Glutamatergic neuron (in vitro differentiated cells): ENCODE data around the gene GGA1. TPM values are rescaled to one million over a fixed set of nuclear protein-coding genes. Genes with fewer than 3 reads are reported as not detected.

Source experiments
- DNase-seq: peaks from one replicate; pipeline ENCODE4 v3.0.0; 2022
- H3K27ac Mint-ChIP-seq: one replicate; pipeline ENCODE4 v1.8.0; 2020; ENCODE audit warnings: mild to moderate bottlenecking, mixed read lengths, inconsistent platforms; ENCODE audit not compliant: unreplicated experiment
- H3K27me3 Mint-ChIP-seq: one replicate; pipeline ENCODE4 v1.8.0; 2020; ENCODE audit warnings: mild to moderate bottlenecking, moderate library complexity, mixed read lengths, inconsistent platforms; ENCODE audit not compliant: unreplicated experiment
- H3K36me3 Mint-ChIP-seq: one replicate; pipeline ENCODE4 v1.8.0; 2020; ENCODE audit warnings: mild to moderate bottlenecking, mixed read lengths, inconsistent platforms; ENCODE audit not compliant: unreplicated experiment
- H3K4me1 Mint-ChIP-seq: one replicate; pipeline ENCODE4 v1.8.0; 2020; ENCODE audit warnings: mild to moderate bottlenecking, low read depth, mixed read lengths, inconsistent platforms; ENCODE audit not compliant: unreplicated experiment
- H3K4me3 Mint-ChIP-seq: one replicate; pipeline ENCODE4 v1.8.0; 2020; ENCODE audit warnings: mild to moderate bottlenecking, mixed read lengths, inconsistent platforms; ENCODE audit not compliant: unreplicated experiment
- H3K9me3 Mint-ChIP-seq: one replicate; pipeline ENCODE4 v1.8.0; 2020; ENCODE audit warnings: mild to moderate bottlenecking, moderate library complexity, mixed read lengths, inconsistent platforms; ENCODE audit not compliant: unreplicated experiment
- long read RNA-seq: library from polyadenylated mRNA; unstranded; transcript quantifications from one replicate; pipeline ENCODE4 v2.0.0, GENCODE V29; 2020; ENCODE audit not compliant: unreplicated experiment
- total RNA-seq: library from RNA; stranded (reverse); fragmentation: NEBNext Ultra II Directional; extraction: Animal tissue kit (Norgen Biotek cat#: 25700); gene quantifications from one replicate; pipeline ENCODE4 v1.2.1, GENCODE V29; 2021; ENCODE audit not compliant: unreplicated experiment
- TF ChIP-seq, protein P1 (sequence below): fragments of 200-600 bp; sonication (generic); IDR thresholded peaks from one replicate; pipeline ENCODE4 v1.5.0; 2021; ENCODE audit not compliant: partially characterized antibody, unreplicated experiment

The GGA1 gene, protein sequence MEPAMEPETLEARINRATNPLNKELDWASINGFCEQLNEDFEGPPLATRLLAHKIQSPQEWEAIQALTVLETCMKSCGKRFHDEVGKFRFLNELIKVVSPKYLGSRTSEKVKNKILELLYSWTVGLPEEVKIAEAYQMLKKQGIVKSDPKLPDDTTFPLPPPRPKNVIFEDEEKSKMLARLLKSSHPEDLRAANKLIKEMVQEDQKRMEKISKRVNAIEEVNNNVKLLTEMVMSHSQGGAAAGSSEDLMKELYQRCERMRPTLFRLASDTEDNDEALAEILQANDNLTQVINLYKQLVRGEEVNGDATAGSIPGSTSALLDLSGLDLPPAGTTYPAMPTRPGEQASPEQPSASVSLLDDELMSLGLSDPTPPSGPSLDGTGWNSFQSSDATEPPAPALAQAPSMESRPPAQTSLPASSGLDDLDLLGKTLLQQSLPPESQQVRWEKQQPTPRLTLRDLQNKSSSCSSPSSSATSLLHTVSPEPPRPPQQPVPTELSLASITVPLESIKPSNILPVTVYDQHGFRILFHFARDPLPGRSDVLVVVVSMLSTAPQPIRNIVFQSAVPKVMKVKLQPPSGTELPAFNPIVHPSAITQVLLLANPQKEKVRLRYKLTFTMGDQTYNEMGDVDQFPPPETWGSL
- 104 TPM for total RNA-seq
- long read RNA-seq, transcript GGA1-222 (3 exons, 1,384 nt): major isoform, 9 of 27 reads
- long read RNA-seq, transcript GGA1-203 (17 exons, 3,159 nt): minor isoform, 6 of 27 reads
- long read RNA-seq, partial matches to known transcripts: 3 of 27 reads
- long read RNA-seq, other reads (novel, unspliced or antisense): 7 of 27 reads

DNA sequence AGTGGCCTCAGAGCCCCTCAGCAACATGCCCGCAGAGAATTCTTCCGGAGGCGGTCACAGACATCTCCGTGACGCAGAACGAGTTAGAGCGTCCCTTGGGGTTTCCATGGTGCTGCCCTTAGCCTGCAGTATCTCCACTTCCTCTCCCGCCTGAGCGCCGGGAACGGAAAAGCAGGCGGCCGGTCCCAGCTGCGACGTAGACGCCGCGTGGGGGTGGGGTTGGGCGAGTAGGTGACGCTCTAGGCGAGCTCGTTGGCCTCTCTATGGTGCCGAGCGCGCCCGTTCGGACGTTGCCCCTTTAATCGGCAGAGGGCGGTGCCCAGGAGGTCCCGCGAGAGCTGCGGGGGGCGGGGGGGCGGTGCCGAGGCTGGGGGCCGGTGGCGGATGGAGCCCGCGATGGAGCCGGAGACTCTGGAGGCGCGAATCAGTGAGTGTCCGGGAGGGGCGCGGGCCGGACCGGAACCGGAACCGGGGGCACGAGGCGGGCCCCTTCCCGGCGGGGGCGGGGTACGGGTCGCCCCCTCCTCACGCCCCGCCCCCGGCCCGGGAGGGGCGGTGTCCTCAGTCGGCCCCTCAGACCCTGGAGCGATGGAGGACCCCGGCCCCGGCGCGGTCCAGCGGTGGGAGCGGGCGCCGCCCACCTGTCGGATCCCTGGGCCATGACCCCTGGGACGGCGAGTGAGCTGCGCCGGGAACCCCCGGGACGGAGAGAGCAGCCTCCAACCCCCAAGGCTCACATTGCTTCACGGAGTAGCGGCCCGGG, at the start of gene GGA1:
Gene GGA1, plus strand, starts transcription at position 358 of the 763 bp plus-strand sequence. Its CDS starts 27 bp downstream, at position 385.
- Mint-ChIP-seq H3K27ac (peak within 1 kb of the TSS; percentile 99), H3K4me1 (peaks cover 7% of the 10 kb centered on the region)

GRCh38 chr22:37559521-37559900, 49.1 kb upstream of the GGA1 start:
- Mint-ChIP-seq H3K27me3 (peaks cover 14% of the 10 kb centered on the region), H3K4me3 (peak overlapping the region; percentile 57), H3K9me3 (peaks cover 7% of the 10 kb centered on the region), H3K4me1 (peaks cover 3% of the 10 kb centered on the region), H3K36me3 (no peaks in the 10 kb centered on the region), H3K27ac (no peak overlapping the region)
- TF ChIP-seq, protein P1, sequence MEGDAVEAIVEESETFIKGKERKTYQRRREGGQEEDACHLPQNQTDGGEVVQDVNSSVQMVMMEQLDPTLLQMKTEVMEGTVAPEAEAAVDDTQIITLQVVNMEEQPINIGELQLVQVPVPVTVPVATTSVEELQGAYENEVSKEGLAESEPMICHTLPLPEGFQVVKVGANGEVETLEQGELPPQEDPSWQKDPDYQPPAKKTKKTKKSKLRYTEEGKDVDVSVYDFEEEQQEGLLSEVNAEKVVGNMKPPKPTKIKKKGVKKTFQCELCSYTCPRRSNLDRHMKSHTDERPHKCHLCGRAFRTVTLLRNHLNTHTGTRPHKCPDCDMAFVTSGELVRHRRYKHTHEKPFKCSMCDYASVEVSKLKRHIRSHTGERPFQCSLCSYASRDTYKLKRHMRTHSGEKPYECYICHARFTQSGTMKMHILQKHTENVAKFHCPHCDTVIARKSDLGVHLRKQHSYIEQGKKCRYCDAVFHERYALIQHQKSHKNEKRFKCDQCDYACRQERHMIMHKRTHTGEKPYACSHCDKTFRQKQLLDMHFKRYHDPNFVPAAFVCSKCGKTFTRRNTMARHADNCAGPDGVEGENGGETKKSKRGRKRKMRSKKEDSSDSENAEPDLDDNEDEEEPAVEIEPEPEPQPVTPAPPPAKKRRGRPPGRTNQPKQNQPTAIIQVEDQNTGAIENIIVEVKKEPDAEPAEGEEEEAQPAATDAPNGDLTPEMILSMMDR: no peak
- DNase-seq: no peak

More for the DNA sequence above, at the start of gene GGA1:
- TF ChIP-seq, protein P1: no peak
- Mint-ChIP-seq H3K4me3 (peak within 1 kb of the TSS; percentile 98), H3K27me3 (peaks cover 11% of the 10 kb centered on the region), H3K36me3 (no peaks in the 10 kb centered on the region), H3K9me3 (peaks cover 10% of the 10 kb centered on the region)
- DNase-seq: peak; percentile 91

GRCh38 chr22:37559901-37560607, 48.6 kb upstream of the GGA1 start, which contains the start of gene CDC42EP1:
CDC42EP1 (plus strand) TSS chr22:37560480; CDS start chr22:37566350, 5,870 bp downstream.
- DNase-seq: no peak
- Mint-ChIP-seq H3K9me3 (peaks cover 7% of the 10 kb centered on the region), H3K27me3 (peaks cover 14% of the 10 kb centered on the region), H3K4me1 (peaks cover 3% of the 10 kb centered on the region), H3K4me3 (peak within 1 kb of the TSS; percentile 70), H3K27ac (no peak within 1 kb of the TSS), H3K36me3 (no peaks in the 10 kb centered on the region)
- TF ChIP-seq, protein P1: no peak

- peaks cover 14% of the 10 kb centered on the region for H3K27me3 Mint-ChIP-seq
- no peak overlapping the region for H3K4me3 Mint-ChIP-seq
- peaks cover 3% of the 10 kb centered on the region for H3K4me1 Mint-ChIP-seq
- peaks cover 7% of the 10 kb centered on the region for H3K9me3 Mint-ChIP-seq
- TF ChIP-seq, protein P1: no peak
- DNase-seq: no peak
- no peak overlapping the region for H3K27ac Mint-ChIP-seq
- H3K36me3 Mint-ChIP-seq: no peaks in the 10 kb centered on the region
Observed at GRCh38 chr22:37560608-37561211, 47.9 kb upstream of the GGA1 start.
